Measurements from ENCODE around the gene OBP2A.

DNA sequence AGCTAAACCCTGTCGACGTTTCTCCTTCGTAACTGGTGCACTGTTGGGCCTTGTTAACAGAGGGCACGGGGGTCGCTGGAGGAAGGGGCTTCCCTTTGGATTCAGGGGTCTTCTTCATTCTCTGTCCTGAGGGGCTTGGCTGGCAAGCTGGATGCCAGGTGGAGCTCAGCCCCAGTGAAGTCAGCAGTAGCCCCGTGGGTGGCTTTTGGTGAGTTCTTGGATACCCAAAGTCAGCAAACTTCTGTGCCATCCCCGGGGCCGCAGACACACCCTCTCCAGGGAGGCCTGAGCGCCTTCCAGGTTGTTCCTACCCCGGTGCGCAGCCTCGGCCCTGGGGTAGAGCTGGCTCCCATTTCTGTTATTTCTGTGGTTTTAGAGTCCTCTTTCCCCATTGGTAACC lies 12.3 kb upstream of the OBP2A start:
- TF ChIP-seq, protein P1, sequence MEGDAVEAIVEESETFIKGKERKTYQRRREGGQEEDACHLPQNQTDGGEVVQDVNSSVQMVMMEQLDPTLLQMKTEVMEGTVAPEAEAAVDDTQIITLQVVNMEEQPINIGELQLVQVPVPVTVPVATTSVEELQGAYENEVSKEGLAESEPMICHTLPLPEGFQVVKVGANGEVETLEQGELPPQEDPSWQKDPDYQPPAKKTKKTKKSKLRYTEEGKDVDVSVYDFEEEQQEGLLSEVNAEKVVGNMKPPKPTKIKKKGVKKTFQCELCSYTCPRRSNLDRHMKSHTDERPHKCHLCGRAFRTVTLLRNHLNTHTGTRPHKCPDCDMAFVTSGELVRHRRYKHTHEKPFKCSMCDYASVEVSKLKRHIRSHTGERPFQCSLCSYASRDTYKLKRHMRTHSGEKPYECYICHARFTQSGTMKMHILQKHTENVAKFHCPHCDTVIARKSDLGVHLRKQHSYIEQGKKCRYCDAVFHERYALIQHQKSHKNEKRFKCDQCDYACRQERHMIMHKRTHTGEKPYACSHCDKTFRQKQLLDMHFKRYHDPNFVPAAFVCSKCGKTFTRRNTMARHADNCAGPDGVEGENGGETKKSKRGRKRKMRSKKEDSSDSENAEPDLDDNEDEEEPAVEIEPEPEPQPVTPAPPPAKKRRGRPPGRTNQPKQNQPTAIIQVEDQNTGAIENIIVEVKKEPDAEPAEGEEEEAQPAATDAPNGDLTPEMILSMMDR (IDR thresholded peaks at IDR 0.05): no peak
- TF ChIP-seq ZNF219 (CRISPR knock-in tag; IDR thresholded peaks at IDR 0.05; ENCODE audit: borderline replicate concordance): no peak
- TF ChIP-seq, protein P2, sequence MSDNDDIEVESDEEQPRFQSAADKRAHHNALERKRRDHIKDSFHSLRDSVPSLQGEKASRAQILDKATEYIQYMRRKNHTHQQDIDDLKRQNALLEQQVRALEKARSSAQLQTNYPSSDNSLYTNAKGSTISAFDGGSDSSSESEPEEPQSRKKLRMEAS (CRISPR knock-in tag; IDR thresholded peaks at IDR 0.05): no peak
- TF ChIP-seq, protein P3, sequence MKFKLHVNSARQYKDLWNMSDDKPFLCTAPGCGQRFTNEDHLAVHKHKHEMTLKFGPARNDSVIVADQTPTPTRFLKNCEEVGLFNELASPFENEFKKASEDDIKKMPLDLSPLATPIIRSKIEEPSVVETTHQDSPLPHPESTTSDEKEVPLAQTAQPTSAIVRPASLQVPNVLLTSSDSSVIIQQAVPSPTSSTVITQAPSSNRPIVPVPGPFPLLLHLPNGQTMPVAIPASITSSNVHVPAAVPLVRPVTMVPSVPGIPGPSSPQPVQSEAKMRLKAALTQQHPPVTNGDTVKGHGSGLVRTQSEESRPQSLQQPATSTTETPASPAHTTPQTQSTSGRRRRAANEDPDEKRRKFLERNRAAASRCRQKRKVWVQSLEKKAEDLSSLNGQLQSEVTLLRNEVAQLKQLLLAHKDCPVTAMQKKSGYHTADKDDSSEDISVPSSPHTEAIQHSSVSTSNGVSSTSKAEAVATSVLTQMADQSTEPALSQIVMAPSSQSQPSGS (CRISPR knock-in tag; IDR thresholded peaks at IDR 0.05; ENCODE audit: borderline replicate concordance, low read depth): no peak
- TF ChIP-seq, protein P4, sequence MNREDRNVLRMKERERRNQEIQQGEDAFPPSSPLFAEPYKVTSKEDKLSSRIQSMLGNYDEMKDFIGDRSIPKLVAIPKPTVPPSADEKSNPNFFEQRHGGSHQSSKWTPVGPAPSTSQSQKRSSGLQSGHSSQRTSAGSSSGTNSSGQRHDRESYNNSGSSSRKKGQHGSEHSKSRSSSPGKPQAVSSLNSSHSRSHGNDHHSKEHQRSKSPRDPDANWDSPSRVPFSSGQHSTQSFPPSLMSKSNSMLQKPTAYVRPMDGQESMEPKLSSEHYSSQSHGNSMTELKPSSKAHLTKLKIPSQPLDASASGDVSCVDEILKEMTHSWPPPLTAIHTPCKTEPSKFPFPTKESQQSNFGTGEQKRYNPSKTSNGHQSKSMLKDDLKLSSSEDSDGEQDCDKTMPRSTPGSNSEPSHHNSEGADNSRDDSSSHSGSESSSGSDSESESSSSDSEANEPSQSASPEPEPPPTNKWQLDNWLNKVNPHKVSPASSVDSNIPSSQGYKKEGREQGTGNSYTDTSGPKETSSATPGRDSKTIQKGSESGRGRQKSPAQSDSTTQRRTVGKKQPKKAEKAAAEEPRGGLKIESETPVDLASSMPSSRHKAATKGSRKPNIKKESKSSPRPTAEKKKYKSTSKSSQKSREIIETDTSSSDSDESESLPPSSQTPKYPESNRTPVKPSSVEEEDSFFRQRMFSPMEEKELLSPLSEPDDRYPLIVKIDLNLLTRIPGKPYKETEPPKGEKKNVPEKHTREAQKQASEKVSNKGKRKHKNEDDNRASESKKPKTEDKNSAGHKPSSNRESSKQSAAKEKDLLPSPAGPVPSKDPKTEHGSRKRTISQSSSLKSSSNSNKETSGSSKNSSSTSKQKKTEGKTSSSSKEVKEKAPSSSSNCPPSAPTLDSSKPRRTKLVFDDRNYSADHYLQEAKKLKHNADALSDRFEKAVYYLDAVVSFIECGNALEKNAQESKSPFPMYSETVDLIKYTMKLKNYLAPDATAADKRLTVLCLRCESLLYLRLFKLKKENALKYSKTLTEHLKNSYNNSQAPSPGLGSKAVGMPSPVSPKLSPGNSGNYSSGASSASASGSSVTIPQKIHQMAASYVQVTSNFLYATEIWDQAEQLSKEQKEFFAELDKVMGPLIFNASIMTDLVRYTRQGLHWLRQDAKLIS (CRISPR knock-in tag; IDR thresholded peaks at IDR 0.05; ENCODE audit: borderline replicate concordance): no peak
- TF ChIP-seq, protein P5, sequence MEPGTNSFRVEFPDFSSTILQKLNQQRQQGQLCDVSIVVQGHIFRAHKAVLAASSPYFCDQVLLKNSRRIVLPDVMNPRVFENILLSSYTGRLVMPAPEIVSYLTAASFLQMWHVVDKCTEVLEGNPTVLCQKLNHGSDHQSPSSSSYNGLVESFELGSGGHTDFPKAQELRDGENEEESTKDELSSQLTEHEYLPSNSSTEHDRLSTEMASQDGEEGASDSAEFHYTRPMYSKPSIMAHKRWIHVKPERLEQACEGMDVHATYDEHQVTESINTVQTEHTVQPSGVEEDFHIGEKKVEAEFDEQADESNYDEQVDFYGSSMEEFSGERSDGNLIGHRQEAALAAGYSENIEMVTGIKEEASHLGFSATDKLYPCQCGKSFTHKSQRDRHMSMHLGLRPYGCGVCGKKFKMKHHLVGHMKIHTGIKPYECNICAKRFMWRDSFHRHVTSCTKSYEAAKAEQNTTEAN (CRISPR knock-in tag; IDR thresholded peaks at IDR 0.05): no peak
- TF ChIP-seq, protein P6, sequence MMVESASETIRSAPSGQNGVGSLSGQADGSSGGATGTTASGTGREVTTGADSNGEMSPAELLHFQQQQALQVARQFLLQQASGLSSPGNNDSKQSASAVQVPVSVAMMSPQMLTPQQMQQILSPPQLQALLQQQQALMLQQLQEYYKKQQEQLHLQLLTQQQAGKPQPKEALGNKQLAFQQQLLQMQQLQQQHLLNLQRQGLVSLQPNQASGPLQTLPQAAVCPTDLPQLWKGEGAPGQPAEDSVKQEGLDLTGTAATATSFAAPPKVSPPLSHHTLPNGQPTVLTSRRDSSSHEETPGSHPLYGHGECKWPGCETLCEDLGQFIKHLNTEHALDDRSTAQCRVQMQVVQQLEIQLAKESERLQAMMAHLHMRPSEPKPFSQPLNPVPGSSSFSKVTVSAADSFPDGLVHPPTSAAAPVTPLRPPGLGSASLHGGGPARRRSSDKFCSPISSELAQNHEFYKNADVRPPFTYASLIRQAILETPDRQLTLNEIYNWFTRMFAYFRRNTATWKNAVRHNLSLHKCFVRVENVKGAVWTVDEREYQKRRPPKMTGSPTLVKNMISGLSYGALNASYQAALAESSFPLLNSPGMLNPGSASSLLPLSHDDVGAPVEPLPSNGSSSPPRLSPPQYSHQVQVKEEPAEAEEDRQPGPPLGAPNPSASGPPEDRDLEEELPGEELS (CRISPR knock-in tag; IDR thresholded peaks at IDR 0.05): no peak
- TF ChIP-seq, protein P7, sequence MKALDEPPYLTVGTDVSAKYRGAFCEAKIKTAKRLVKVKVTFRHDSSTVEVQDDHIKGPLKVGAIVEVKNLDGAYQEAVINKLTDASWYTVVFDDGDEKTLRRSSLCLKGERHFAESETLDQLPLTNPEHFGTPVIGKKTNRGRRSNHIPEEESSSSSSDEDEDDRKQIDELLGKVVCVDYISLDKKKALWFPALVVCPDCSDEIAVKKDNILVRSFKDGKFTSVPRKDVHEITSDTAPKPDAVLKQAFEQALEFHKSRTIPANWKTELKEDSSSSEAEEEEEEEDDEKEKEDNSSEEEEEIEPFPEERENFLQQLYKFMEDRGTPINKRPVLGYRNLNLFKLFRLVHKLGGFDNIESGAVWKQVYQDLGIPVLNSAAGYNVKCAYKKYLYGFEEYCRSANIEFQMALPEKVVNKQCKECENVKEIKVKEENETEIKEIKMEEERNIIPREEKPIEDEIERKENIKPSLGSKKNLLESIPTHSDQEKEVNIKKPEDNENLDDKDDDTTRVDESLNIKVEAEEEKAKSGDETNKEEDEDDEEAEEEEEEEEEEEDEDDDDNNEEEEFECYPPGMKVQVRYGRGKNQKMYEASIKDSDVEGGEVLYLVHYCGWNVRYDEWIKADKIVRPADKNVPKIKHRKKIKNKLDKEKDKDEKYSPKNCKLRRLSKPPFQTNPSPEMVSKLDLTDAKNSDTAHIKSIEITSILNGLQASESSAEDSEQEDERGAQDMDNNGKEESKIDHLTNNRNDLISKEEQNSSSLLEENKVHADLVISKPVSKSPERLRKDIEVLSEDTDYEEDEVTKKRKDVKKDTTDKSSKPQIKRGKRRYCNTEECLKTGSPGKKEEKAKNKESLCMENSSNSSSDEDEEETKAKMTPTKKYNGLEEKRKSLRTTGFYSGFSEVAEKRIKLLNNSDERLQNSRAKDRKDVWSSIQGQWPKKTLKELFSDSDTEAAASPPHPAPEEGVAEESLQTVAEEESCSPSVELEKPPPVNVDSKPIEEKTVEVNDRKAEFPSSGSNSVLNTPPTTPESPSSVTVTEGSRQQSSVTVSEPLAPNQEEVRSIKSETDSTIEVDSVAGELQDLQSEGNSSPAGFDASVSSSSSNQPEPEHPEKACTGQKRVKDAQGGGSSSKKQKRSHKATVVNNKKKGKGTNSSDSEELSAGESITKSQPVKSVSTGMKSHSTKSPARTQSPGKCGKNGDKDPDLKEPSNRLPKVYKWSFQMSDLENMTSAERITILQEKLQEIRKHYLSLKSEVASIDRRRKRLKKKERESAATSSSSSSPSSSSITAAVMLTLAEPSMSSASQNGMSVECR (CRISPR knock-in tag; IDR thresholded peaks at IDR 0.05; ENCODE audit: borderline replicate concordance): no peak
- TF ChIP-seq, protein P8, sequence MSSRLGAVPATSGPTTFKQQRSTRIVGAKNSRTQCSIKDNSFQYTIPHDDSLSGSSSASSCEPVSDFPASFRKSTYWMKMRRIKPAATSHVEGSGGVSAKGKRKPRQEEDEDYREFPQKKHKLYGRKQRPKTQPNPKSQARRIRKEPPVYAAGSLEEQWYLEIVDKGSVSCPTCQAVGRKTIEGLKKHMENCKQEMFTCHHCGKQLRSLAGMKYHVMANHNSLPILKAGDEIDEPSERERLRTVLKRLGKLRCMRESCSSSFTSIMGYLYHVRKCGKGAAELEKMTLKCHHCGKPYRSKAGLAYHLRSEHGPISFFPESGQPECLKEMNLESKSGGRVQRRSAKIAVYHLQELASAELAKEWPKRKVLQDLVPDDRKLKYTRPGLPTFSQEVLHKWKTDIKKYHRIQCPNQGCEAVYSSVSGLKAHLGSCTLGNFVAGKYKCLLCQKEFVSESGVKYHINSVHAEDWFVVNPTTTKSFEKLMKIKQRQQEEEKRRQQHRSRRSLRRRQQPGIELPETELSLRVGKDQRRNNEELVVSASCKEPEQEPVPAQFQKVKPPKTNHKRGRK (CRISPR knock-in tag; IDR thresholded peaks at IDR 0.05; ENCODE audit: borderline replicate concordance): no peak
- TF ChIP-seq, protein P9, sequence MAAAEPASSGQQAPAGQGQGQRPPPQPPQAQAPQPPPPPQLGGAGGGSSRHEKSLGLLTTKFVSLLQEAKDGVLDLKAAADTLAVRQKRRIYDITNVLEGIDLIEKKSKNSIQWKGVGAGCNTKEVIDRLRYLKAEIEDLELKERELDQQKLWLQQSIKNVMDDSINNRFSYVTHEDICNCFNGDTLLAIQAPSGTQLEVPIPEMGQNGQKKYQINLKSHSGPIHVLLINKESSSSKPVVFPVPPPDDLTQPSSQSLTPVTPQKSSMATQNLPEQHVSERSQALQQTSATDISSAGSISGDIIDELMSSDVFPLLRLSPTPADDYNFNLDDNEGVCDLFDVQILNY (CRISPR knock-in tag; IDR thresholded peaks at IDR 0.05): no peak
- TF ChIP-seq IRF2 (CRISPR knock-in tag; IDR thresholded peaks at IDR 0.05; ENCODE audit: borderline replicate concordance, low read depth): no peak
- TF ChIP-seq, protein P10, sequence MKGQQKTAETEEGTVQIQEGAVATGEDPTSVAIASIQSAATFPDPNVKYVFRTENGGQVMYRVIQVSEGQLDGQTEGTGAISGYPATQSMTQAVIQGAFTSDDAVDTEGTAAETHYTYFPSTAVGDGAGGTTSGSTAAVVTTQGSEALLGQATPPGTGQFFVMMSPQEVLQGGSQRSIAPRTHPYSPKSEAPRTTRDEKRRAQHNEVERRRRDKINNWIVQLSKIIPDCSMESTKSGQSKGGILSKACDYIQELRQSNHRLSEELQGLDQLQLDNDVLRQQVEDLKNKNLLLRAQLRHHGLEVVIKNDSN (CRISPR knock-in tag; IDR thresholded peaks at IDR 0.05): no peak

Measured in WTC11 (cell line).